Duodenal mucosa (tissue), 2 donors: ENCODE data around the gene EFCAB12.
"Not testable (repeated sequence)": the region's sequence is repeated elsewhere in the genome, so short reads cannot be mapped to it uniquely, and the experiment has no call there.

Source experiments
- H3K27ac ChIP-seq: one replicate; pipeline ENCODE4 v1.7.0; 2013; ENCODE audit warnings: low read depth, low read length
- H3K27me3 ChIP-seq, 2 donors: one replicate each; pipeline ENCODE4 v1.7.0; 2013; ENCODE audit warnings: low read length in 2 of 2, control low read depth in 1 of 2; ENCODE audit not compliant: insufficient read depth in 2 of 2, control insufficient read depth in 1 of 2
- H3K36me3 ChIP-seq, 2 donors: one replicate each; pipeline ENCODE4 v1.7.0; 2013; ENCODE audit warnings: low read length in 2 of 2, control low read depth in 1 of 2; ENCODE audit not compliant: insufficient read depth in 2 of 2, control insufficient read depth in 1 of 2
- H3K4me1 ChIP-seq, 2 donors: one replicate each; pipeline ENCODE4 v1.7.0; 2013; ENCODE audit warnings: low read length in 2 of 2, control low read depth in 1 of 2; ENCODE audit not compliant: insufficient read depth in 2 of 2, control insufficient read depth in 1 of 2
- H3K4me3 ChIP-seq, 2 donors: one replicate each; pipeline ENCODE4 v1.7.0; 2013; ENCODE audit warnings: low read length in 2 of 2, low read depth in 1 of 2
- H3K9ac ChIP-seq, 2 donors: one replicate each; pipeline ENCODE4 v1.7.0; 2013; ENCODE audit warnings: low read length in 2 of 2, low read depth in 1 of 2
- H3K9me3 ChIP-seq, 2 donors: one replicate each; pipeline ENCODE4 v1.7.0; 2013; ENCODE audit warnings: low read length in 2 of 2, control low read depth in 1 of 2; ENCODE audit not compliant: control insufficient read depth in 1 of 2

Gene EFCAB12

DNA sequence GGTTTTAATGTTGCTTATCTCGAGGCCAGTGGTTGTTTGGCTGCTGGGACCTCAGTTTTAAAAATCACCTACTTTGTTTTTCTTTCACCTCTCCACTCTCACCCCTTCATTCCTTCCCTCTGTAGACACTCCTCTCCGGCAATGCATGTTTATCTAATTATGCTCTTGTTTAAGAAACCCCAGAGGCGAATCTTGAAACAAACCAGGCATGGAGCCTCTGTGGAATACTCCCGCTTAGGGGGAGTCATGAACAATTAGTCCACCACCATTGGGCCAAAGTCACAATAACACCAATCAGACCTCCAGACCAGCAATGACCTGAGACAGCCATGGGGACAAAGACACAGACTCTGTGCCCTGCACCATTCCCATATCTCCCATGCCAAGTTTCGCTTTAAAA is 53.3 kb downstream of the EFCAB12 start:
- Histone ChIP-seq H3K27me3 (no peaks in the 10 kb centered on the region), H3K36me3 (no peaks in the 10 kb centered on the region), H3K4me1 (peaks cover 4 to 5% of the 10 kb centered on the region in 2 donors), H3K27ac (no peak overlapping the region), H3K9ac (no peak overlapping the region), H3K4me3 (no peak overlapping the region), H3K9me3 (peaks cover 2 to 7% of the 10 kb centered on the region in 2 donors)

DNA sequence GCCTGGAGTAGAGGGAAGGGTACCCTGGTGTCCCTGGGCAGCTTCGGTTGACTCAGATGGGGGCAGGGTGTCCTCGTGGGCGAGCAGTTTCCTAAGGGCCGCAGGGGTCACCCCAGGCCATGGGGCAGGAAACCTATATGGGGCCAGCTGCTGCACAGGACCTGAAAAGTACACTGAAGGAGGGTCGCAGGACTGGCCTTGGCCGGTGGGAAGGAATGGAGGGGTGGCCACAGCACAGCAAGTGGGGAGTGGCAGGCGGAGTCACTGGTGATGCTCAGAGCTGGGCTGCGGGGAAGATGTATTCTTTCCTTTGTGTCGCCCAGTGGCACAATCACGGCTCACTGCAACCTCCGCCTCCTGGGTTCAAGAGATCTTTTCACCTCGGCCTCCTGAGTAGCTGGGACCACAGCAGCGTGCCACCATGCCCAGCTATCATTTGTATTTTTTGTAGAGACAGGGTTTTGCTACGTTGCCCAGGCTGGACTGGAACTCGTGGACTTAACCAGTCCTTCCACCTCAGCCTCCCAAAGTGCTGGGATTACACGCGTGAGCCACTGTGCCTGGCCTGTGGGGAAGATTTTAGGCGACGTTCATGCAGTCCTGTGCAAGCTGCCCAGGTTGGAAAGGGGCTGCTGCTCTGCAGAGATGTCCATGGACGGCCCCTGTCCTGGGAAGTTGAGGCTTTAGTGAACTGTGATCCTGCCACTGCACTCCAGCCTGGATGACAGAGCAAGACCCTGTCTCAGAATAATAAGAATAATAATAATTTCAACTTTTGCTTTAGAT is 57.2 kb downstream of the EFCAB12 start:
- Histone ChIP-seq H3K4me3 (no peak overlapping the region), H3K27me3 (no peaks in the 10 kb centered on the region), H3K36me3 (no peaks in the 10 kb centered on the region), H3K9me3 (no peaks in the 10 kb centered on the region), H3K4me1 (no peaks in the 10 kb centered on the region), H3K9ac (no peak overlapping the region), H3K27ac (no peak overlapping the region)

DNA sequence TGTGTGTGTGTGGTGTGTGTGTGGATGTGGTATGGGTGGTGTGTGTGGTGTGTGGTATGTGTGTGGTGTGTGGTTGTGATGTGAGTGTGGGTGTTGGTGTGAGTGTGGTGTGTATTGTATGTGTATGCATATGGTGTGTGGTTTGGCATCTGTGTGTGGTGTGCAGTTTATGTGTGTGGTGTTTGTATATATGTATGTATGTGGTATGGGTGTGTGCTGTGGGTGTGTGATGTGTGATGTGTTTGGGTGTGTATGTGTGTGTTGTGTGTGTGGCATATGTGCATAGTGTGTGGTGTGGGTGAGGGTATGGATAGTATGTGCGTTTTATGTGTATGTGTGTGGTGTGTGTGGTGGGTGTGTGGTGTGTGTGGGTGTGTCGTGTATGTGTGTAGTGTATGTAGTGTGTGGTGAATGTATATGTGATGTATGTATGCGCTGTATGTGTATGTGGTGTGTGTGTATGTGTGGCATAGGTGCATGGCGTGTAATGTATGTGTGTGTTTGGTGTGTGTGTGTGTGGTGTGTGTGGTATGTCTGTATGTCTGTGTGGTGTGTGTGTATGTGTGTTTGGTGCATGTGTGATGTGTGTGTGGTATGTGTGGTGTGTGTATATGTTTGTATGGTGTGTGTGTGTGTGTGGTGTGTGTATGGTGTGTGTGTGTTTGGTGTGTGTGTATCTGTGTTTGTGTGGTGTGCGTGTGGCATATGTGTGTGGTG is 58.0 kb downstream of the EFCAB12 start:
- H3K9ac ChIP-seq, result no peak overlapping the region
- H3K27me3 ChIP-seq, result no peaks in the 10 kb centered on the region
- H3K4me1 ChIP-seq, result no peaks in the 10 kb centered on the region
- H3K27ac ChIP-seq, result no peak overlapping the region
- H3K9me3 ChIP-seq, result no peaks in the 10 kb centered on the region
- H3K36me3 ChIP-seq, result no peaks in the 10 kb centered on the region
- H3K4me3 ChIP-seq, result no peak overlapping the region

DNA sequence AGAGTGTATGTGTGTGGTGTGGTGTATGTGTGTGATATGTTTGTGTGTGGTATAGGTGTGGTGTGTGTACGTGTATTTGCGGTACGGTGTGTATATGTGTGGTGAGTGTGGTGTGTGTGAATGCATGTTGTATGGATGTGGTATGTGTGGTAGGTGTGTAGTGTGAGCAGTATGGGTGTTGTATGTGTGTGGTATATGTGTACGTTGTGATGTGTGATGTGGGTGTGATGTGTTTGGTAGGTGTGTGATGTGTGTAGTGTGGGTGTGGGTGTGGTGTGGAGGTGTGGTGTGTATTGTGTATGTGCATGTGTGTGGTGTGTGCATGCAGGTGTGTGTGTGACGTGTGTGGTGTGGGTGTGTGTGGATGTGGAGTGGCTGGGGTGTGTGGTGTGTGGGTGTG is 58.7 kb downstream of the EFCAB12 start:
- Histone ChIP-seq H3K36me3 (no peaks in the 10 kb centered on the region), H3K4me3 (no peak overlapping the region), H3K4me1 (no peaks in the 10 kb centered on the region)

DNA sequence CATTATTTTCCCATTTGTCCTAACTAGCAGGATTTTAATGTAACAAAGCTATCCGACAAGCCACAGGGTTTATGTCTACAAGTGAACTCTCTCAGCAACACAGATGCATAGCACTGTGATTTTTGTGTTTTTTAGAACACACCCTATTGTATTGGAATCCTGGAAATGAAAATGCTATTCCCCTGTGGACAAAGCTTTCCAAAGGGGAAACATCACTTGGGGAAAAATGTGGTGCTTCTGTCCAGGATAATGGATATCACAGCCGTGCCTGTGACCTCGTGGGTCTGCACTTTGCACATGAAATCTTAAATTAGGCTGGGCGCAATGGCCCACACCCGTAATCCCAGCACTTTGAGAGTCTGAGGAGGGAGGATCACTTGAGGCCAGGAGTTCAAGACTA is 60.6 kb downstream of the EFCAB12 start:
- Histone ChIP-seq H3K27ac (no peak overlapping the region), H3K9ac (no peak overlapping the region), H3K4me1 (no peaks in the 10 kb centered on the region), H3K9me3 (no peaks in the 10 kb centered on the region), H3K27me3 (no peaks in the 10 kb centered on the region), H3K36me3 (no peaks in the 10 kb centered on the region), H3K4me3 (no peak overlapping the region)

More for the DNA sequence above, 58.7 kb downstream of the EFCAB12 start:
- Histone ChIP-seq H3K27ac (no peak overlapping the region), H3K9ac (no peak overlapping the region), H3K27me3 (no peaks in the 10 kb centered on the region), H3K9me3 (no peaks in the 10 kb centered on the region)

DNA sequence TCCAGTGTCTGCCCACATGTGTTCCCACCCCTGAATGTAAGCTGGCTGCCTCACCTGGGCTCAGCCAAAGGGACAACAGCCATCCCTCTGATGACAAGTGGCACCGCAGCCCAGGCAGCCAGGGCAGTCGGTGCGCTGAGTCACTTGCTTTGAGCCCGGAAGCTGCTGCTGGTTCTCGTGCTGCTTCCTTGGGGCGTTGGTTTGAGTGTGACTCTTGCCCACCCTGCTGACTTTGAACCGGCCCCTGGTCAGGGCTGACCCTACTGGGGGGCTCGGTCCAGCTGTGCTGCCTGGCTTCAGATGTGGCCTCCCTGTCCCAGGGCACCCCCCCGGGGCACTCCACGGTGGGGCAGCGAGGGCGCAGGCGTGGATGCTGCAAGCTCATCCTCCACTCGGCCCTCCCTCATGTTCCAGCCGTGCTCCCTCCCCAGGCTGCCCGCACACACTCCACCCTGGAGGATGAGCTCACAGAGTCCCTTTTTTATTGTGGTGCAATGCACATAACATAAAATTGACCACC is 62.1 kb downstream of the EFCAB12 start:
- Histone ChIP-seq H3K27me3 (no peaks in the 10 kb centered on the region), H3K27ac (no peak overlapping the region), H3K36me3 (no peaks in the 10 kb centered on the region), H3K4me3 (no peak overlapping the region), H3K9me3 (no peaks in the 10 kb centered on the region), H3K9ac (no peak overlapping the region), H3K4me1 (no peaks in the 10 kb centered on the region)

DNA sequence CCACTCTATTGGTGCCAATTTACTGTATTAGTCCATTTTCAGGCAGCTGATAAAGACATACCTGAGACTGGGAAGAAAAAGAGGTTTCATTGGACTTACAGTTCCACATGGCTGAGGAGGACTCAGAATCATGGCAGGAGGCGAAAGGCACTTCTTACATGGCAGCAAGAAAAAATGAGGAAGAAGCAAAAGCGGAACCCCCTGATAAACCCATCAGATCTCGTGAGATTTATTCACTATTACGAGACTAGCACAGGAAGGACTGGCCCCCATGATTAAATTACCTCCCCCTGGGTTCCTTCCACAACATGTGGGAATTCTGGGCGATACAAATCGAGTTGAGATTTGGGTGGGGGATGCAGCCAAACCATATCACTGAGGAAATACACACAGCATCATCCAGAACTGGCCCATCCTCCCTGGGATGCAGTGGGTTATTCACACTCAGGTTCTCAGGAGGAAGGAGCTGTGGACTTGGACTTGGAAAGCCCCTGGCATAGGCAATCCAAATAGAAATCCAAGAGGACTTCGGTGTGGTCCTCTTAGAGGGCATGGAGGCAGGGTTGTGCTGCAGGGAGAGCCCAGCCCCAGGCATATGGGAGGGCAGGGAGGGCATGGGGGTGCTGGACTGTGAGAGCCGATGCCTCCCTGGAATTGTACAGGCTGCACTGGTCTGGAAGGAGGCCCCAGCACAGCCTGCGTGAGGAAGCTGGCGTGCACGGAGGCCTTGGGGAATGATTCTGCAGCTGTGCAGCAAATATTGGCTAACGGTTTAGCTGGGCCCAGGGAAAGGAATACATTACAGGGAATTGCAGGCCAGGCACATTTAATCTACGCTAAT is 62.9 kb downstream of the EFCAB12 start:
- Histone ChIP-seq H3K9me3 (no peaks in the 10 kb centered on the region), H3K4me3 (no peak overlapping the region), H3K4me1 (no peaks in the 10 kb centered on the region), H3K27ac (no peak overlapping the region), H3K36me3 (no peaks in the 10 kb centered on the region), H3K9ac (no peak overlapping the region), H3K27me3 (no peaks in the 10 kb centered on the region)

DNA sequence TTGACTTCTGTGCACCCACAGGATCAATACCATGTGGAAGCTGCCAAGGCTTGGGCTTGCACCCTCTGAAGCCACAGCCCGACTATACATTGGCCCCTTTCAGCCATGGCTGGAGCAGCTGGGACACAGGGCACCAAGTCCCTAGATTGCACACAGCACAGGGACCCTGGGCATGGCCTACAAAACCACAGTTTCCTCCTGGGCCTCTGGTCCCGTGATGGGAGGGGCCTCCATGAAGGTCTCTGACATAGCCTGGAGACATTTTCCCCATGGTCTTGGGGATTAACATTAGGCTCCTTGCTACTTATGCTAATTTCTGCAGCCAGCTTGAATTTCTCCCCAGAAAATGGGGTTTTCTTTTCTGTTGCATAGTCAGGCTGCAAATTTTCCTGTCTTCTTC is 63.6 kb downstream of the EFCAB12 start:
- H3K4me1 ChIP-seq, H3K27me3 ChIP-seq, H3K9ac ChIP-seq, H3K36me3 ChIP-seq, H3K27ac ChIP-seq, H3K9me3 ChIP-seq, H3K4me3 ChIP-seq: not testable (repeated sequence)

DNA sequence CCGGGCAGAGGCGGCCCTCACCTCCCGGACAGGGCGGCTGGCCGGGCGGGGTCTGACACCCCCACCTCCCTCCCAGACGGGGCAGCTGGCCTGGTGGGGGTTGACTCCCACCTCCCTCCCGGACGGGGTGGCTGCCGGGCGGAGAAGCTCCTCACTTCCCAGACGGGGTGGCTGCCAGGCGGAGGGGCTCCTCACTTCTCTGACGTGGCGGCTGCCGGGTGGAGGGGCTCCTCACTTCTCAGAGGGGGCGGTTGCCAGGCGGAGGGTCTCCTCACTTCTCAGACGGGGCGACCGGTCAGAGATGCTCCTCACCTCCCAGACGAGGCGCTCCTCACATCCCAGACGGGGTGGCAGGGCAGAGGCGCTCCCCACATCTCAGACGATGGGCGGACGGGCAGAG is 65.1 kb downstream of the EFCAB12 start:
- not testable (repeated sequence) for H3K9ac ChIP-seq, H3K27ac ChIP-seq, H3K36me3 ChIP-seq, H3K9me3 ChIP-seq, H3K4me1 ChIP-seq, H3K4me3 ChIP-seq, H3K27me3 ChIP-seq
